Stimulated activated CD8-positive, alpha-beta memory T cell treated with anti-CD3 and anti-CD28 coated beads, Interleukin-12 subunit alpha, Interleukin-12 subunit beta, amount 100 ng/mL, for 24 hours (primary cell): Measurements from ENCODE around the gene TMC3.
"Not testable (repeated sequence)": the region's sequence is repeated elsewhere in the genome, so short reads cannot be mapped to it uniquely, and the experiment has no call there.

Source experiments
- DNase-seq: peaks from one replicate; pipeline ENCODE4 v3.0.0-alpha.2; 2020; ENCODE audit errors: extremely low read depth

The TMC3 gene

DNA sequence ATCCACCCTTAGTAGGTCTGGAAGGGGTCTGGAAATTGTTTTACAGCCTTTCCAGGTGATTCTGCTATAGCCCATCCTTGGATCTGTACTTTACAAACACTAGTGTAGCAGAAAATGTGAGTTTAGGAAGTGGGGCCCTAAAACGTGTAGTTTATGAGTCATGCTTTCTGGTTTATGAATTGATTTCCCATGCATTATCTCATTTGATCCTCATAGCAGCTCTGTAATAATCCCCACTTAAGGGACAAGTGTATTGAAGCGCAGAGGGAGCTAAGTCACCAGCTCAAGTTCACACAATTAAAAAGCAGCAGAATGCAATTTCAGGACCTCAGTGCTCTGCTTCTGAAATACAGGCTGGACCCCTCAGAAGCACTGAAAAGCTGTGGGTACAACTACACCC is 27.4 kb downstream of the TMC3 start:
- DNase-seq, result no peak

GRCh38 chr15:81343371-81343770 is 30.6 kb downstream of the TMC3 start:
- DNase-seq, result no peak

DNA sequence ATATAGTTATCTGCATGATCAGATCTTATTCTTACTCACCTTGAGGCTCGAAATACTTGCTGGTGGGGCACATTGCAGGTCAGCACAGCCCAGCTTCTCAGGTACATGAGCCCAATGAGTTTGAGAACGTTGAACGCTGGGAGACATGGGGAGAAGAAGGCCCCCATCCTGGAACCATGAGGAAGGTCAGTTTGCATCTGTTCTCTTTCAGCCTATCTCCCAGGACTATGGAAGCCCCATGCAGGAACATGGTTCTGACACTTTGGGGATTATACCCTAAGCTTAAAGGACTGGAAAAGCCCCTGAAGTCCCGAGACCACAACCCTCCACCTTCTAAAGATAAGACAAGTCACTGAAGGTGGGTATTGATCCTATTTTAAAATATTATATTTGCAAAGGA is 32.7 kb downstream of the TMC3 start:
- DNase-seq, result no peak

DNA sequence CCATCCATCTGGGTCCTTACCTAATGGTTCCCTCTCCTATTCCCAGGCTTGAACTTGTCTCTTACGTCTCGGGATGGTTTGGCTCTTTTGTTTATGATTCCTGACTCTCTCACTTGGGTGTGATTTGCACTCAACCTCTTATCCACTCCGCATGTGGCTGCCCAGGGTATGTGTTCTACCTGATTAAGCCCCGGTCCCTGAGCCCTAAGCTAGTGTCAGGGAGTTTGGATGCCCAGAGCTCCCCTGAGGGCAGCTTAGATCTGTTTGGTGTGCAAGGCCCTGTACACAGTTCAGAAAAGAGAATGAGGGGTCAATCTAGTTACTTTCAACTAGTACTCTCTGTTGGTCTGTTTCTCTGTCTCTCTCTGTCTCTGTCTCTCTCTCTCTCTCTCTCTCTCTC is 34.2 kb downstream of the TMC3 start:
- DNase-seq, result no peak

- no peak for DNase-seq
Measured at GRCh38 chr15:81339321-81339720, 34.7 kb downstream of the TMC3 start.

GRCh38 chr15:81338170-81339007 is 35.6 kb downstream of the TMC3 start:
- DNase-seq, result no peak

DNA sequence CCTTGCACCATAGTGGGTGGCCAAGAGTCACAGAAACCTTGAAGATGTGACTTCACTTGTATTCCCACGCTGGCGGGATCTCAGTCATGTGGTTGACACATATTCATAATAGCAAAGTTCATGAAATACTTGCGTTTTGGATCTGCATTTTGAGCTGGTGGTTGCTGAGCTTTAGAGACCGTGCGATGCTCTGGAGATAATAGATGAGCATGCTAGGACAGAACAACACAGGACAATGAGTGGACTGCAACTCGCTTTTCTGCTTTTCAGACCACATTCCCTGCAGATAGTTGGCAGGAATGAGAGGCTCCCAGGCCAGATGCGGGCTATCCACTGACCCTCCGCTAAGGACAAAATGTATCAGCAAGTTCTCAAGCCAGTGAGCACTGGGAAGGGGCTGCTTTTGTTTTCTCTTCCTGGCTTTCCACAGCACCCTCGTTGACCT is 36.3 kb downstream of the TMC3 start:
- DNase-seq, result no peak

- DNase-seq, result no peak
Measured at GRCh38 chr15:81337241-81337640, 36.8 kb downstream of the TMC3 start.

DNA sequence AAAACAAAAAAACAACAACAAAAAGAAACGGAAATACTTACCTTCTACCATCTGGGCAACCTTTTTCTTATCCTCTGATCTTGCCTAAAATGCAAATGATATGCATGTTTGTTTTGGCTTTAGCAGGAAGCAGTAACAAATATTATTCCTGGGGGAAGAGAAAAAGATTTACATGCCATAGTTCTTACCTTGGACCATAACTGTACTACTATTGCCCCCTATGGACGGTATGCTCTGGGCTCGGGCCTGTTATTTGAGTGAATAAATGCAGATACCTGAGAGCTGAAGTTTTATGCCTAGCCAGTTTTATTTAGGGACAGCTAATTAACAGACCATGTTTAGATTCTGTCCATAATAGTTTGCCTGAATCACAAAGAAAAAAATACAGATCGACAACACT is 37.4 kb downstream of the TMC3 start:
- no peak for DNase-seq

DNA sequence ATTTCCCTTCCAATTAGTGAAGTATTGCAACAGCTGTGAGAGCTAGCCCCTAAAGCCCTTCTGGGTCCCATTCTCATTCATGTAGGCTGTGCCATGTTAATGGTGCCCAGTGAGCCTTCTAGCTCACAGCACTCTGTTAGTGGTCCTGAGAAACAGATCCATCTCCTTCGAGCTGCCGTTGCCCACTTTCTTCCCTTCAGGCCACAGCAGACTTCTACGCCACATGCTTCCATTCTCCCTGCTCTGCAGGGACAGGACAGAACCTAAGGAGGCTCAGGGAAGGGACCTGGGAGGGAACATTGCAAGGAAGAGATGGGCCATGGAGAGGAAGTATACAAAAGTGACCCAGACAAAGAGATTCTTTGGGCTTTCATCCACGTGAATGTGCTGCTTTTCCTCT is 38.4 kb downstream of the TMC3 start:
- DNase-seq, result no peak

DNA sequence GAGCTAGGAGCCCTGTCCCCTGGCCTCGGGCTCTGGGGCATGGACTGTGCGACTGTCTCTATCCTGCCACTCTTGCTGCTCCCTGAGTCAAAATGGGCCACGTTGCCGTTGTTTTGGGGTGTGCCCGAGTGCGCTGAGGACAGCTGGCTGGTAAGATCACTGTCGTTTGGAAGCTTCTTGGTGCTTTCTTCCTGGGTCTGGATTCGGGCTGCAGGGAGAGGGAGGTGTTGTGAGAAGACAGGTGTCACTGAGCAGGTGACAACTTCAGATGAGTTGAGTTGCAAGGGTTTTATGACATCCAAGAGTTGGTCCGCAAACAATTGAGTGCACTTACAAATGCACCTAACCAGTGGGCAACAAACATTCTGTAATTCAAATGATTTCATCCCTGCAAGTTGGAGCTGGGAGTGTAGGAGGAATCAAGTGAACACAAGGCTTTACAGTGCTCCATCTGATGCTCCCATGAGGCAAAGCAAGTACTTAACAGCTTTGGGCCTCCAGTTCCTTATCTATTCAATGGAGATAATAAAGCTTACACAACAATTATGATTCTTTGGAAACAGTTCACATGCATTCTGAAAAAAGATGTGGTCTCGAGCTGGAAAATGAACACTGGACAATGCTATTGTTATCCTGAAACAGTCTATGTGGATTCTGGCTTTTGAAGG is 39.1 kb downstream of the TMC3 start:
- no peak for DNase-seq

DNA sequence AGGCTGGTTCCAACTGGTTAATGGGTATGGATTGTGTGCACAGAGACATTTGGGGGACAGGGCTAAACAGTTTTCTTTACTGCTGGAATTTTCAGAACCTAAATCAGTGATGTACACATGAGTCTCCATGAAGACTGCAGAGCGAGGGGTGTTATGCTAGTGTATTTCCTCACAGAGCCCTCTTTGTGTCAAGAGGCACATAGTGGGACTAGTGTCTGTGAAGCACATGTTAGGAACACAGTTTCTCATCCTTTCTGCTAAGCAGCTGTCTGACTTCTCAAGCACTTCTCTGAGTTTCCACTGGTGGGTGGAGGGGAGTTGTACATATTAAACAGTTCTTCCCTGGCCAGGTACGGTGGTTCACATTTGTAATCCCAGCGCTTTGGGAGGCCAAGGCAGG is 40.6 kb downstream of the TMC3 start:
- no peak for DNase-seq

- DNase-seq, result no peak
Measured at GRCh38 chr15:81332326-81332725, 41.7 kb downstream of the TMC3 start.

DNA sequence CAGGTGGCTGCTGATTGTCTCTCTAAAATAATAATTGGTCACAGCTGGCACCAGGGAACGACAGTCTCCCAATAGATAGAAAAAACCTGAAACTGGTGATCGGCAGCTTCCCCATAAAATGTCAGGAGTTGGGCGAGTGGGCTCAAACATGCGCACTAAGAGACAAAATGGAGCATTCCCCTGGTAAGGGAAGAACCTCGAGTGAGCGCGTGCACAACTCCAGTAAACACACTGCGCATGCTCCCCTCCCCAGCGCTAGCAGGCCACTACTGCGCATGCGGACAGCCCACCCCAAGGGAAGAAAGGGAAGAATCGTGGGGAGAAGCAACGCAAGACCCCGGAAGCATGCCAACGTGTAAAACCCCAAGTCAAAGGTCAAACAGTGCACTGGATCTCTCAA is 42.4 kb downstream of the TMC3 start:
- DNase-seq, result no peak

GRCh38 chr15:81331141-81331540 is 42.9 kb downstream of the TMC3 start:
- DNase-seq, result not testable (repeated sequence)

- no peak for DNase-seq
Measured at GRCh38 chr15:81330366-81331090, 43.5 kb downstream of the TMC3 start.

DNA sequence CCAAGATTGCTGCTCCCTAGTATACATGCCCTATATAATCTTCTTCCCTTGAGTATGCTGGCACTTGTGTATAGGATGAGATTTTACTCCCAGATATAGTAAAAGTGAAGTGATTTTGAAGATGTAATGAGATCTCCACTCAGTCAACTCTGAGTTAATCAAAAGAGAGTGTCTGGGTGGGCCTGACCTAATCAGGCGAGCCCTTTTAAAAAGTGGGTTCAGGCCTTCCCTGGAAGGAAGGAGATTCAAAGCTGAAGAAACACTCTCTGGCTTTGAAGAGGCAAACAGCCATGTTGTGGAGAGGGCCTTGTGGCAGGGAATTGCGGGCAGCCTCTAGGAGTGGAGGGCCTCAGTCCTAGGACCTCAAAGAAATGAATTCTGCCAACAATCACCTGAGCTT is 44.6 kb downstream of the TMC3 start:
- no peak for DNase-seq

- DNase-seq, result no peak
Measured at GRCh38 chr15:81327516-81327915, 46.5 kb downstream of the TMC3 start.

- DNase-seq, result no peak
Measured at GRCh38 chr15:81326466-81327212, 47.4 kb downstream of the TMC3 start.

DNA sequence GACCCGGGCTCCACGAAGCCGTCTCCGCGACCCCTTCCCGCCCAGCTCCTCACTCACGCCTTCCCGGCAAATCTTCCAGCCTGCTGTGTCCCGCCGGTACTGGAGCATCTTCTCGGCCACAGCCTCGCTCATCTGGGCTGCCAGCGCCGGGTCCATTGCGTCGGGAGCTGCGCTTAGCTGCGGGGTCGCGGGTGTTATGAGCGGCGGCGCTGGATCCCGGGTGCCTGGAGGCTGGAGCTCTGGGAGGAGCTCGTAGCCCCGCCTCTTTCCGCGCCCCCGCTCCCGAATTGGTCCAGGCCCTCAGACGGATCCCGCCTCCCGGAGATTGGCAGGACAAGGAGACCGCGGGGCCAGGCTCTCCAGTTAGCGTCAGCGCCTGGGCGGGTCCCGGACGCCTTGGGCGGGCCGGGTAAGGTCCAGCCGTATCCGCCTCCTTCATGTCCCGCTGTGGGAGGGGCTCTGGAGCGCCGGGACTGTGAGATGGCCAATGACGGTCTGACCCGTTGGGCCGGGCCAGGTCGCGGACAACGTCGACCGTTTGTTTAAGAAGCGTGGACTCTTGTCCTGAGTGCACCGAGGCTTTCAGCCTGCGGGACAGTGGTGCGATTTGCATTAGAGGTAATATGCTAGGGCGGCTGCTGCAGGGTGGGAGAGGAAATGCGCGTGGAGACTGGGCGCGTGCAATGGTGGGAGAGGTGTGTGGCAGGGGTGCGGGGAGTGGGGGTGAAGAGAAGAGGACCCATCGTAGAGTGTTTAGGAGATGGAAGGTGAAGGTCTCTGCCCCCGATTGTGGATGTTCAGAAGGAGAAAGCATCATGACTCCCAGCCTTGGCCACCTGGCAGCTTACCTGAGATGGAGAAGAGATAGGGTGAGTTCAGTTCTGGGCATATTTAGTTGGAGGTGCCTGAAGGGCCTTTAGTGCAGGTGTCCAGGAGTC is 49.8 kb downstream of the TMC3 start, which contains the start of gene STARD5:
STARD5 (minus strand) TSS at position 198 of the 938 bp plus-strand sequence; CDS start at position 156, 42 bp downstream.
- peak; percentile 95 for DNase-seq

GRCh38 chr15:81323559-81323943 is 50.5 kb downstream of the TMC3 start:
- no peak for DNase-seq
